Renal pelvis (tissue), 4 donors: ENCODE results near the gene TMEM41B. TPM values are rescaled to one million over a fixed set of nuclear protein-coding genes. Genes with fewer than 3 reads are reported as not detected.

Source experiments
- DNase-seq: peaks from one replicate; pipeline ENCODE4 v3.0.0-alpha.2; 2013
- polyA plus RNA-seq, 3 donors: library from polyadenylated mRNA; unstranded; fragments of 120-200 nt; gene quantifications; one replicate each; pipeline ENCODE4 v1.2.1, GENCODE V29; 2013; ENCODE audit not compliant: insufficient read length in 3 of 3

Gene TMEM41B
- polyA plus RNA-seq, 3 donors: 28.3 to 45.0 (median 42.3) TPM

DNA sequence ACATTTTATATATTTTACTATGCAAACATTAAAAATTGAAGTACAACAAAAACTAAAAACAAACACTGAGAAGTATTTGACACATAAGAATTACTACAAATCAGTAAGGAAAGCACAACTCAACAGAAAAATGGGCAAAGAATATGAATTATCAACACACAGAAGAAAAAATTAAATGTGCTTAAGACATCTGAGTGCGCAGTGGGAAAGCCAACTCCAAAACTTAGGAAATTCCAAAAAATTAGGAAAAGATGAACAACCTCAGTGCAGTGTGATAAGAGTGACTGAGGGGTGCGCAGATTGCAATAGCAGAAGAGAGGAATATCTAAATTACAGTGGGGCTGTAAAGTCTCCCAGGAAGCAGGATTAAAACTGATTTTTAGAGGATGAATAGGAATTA, 1.9 kb upstream of the TMEM41B start:
- no peak for DNase-seq

DNA sequence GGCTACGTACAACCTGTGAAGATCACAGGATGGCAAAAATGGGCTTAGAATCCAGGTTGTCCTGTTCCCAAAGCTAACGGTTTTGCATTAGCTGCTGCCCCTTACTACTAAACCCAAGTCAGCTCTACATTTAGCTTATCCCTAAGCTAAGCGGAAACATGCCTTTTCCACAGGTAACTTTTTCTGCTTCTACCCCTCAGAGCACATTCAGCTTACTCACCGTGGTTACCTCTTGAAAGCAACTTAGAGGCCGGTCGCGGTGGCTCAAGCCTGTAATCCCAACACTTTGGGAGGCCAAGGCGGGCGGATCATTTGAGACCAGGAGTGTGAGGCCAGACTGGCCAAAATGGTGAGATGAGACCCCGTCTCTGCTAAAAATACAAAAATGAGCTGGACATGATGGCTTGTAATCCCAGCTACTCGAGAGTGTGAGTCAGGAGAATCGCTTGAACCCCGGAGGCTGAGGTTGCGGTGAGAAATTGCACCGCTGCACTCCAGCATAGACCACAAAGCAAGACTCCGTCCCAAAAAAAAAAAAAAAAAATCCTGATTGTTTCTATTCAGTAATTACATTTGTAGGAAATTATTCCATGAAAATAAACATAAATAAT, 790 bp upstream of the TMEM41B start:
- no peak for DNase-seq

DNA sequence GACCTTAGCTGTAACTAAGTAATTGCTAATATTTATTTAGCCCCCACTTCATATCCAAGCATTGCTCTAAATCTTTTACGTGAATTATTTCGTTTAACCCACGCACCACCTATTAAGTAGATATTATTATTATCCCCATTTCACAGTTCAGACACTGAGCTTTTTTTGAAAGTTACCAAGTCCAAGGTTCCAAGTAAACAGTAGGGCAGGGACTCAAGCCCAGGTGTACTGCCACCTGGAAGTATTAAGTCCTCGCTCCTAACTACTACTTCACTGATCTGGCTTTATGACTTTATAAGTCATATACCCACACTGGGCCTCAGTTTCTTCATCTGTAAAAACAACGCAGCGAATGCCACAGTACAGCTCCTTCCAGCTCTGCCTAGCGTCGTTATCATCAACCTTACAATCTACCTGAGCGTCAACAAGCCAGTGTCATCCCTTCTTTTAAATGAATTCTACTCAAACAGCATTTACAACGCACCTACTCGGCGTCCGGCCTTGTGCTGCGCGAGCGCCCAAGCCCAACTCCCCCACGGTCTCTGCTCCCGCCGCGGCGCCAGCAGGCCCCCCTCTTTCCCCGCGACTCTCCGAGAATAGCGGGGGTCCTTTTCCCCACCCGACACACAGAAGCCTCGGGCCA, 624 bp downstream of the TMEM41B start:
- DNase-seq: peak; percentile 43

- no peak for DNase-seq
Measured at GRCh38 chr11:9310485-9311090, 3.8 kb downstream of the TMEM41B start.

GRCh38 chr11:9304178-9304577, 10.2 kb downstream of the TMEM41B start:
- DNase-seq: no peak

GRCh38 chr11:9302448-9302847, 11.9 kb downstream of the TMEM41B start:
- DNase-seq: no peak

DNA sequence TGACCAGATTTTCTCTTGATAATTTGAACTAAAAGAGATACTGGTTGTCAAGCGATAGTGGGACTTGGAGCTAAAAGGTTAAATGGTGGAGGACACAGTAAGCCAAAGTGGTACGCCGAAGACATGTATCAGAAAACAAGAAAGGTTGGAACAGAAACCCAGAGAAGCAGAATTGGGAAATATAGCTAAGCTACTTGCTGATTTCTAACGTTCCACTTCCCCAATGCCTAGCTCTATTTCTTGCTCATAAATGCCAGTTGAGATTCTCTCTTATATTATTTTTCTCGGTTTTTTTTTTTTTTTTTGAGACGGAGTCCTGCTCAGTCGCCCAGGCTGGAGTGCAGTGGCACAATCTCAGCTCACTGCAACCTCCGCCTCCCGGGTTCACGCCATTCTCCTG, 12.7 kb downstream of the TMEM41B start:
- no peak for DNase-seq

DNA sequence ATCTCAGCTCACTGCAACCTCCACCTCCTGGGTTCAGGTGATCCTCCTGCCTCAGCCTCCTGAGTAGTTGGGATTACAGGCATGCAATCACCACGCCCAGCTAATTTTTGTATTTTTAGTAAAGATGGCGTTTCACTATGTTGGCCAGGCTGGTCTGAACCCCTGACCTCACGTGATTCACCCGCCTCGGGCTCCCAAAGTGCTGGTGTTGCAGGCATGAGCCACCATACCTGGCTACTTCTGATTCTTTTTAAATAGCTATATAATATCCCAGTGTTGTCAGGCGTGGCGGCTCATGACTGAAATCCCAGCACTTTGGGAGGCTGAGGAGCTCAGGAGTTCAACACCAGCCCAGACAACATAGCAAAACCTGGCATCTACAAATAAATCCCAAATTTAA, 20.7 kb downstream of the TMEM41B start:
- no peak for DNase-seq

DNA sequence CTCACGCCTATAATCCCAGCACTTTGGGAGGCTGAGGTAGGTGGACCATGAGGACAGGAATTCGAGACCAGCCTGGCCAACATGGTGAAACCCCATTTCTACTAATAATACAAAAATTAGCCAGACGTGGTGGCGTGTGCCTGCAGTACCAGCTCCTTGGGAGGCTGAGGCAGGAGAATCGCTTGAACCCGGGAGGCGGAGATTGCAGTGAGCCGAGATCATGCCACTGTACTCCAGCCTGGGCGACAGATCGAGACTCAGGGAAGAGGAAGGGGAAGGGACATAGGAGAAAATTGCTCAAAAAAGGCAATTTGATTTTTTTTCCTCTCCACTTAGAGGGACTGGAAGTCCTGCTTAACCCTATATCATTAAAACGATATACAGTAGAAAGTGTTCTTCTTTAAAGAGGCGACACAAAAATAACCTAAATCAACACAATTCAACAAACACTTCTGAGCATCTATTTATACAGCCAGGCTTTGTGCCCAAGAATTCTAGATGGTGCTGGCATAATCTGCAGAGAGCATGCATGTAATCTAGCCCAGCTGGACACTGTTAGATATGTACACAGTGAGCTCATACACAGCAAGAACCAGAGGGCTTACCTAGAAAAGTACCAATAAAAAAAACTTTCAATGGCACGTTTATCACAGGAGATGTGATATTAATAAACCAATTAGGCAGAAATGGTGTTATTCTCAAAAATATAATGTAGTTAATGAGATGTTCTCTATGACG, 28.4 kb downstream of the TMEM41B start:
- no peak for DNase-seq

GRCh38 chr11:9280655-9281301, 33.6 kb downstream of the TMEM41B start:
- no peak for DNase-seq

- no peak for DNase-seq
Measured at GRCh38 chr11:9277176-9277575, 37.2 kb downstream of the TMEM41B start.

- no peak for DNase-seq
Measured at GRCh38 chr11:9276571-9276970, 37.8 kb downstream of the TMEM41B start.

- no peak for DNase-seq
Measured at GRCh38 chr11:9274499-9275258, 39.7 kb downstream of the TMEM41B start.

- no peak for DNase-seq
Measured at GRCh38 chr11:9273376-9274336, 40.7 kb downstream of the TMEM41B start.

DNA sequence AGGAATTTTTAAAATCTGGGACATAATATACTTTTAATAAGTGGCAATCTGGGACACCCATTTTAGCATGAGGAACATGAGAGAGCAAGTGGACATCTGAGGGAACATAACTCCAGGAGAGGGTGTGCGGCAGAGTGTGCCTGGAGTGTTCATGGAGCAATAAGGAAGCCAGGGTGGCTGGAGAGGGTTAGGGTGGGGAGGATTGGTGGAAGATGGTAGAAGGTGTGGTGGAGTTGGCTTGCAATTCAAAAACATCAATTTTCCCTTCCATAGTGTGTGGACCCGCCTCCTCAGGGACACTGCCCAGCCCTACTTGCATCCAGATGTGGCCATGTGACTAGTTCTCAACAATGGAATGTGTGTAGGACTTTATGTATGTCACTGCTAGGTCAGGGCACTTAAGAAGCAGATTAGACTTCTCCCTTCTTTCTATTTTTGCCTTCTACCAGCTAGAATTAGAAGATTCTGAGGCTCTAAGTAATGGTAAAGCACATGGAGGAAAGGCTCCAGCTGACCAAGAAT, 44.8 kb downstream of the TMEM41B start:
- no peak for DNase-seq

DNA sequence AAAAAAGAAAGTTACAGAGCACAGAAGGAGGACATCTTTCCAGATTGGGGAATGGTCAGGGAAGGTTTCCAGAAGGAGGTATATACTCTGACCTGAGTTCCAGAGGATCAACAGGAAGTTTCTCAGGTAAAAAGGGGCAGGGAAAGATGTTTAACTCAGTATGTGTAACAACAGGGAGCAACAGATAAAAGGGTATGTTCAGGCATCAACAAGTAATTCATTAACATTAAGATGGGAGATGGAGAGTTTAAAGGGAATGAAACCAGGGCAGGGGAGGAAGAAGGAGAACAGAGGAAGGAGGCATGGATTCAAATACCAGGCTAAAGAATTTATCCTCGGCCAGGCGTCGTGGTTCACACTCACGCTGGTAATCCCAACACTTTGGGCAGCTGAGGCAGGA, 46.7 kb downstream of the TMEM41B start:
- no peak for DNase-seq

DNA sequence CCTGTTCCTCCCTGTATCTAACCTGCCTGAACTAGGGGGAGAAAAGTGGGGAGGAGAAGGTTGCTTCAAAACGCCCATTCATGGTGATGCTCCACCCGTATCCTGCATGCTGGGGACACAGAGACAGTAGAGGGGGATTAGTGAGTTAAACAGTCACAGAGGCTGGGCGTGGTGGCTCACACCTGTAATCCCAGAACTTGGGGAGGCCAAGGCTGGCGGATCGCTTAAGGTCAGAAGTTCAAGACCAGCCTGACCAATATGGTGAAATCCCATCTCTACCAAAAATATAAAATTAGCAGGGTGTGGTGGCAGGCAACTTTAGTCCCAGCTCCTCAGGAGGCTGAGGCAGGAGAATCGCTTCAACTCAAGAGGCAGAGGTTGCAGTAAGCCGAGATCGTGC, 47.5 kb downstream of the TMEM41B start:
- no peak for DNase-seq

- DNase-seq: no peak
Measured at GRCh38 chr11:9266132-9266736, 48.2 kb downstream of the TMEM41B start.
